ENCODE results near the gene SHISAL1. TPM values are rescaled to one million over a fixed set of nuclear protein-coding genes. Genes with fewer than 3 reads are reported as not detected.

Gene SHISAL1
- total RNA-seq, 1 donor from 2014 or later = 0.08 TPM

DNA sequence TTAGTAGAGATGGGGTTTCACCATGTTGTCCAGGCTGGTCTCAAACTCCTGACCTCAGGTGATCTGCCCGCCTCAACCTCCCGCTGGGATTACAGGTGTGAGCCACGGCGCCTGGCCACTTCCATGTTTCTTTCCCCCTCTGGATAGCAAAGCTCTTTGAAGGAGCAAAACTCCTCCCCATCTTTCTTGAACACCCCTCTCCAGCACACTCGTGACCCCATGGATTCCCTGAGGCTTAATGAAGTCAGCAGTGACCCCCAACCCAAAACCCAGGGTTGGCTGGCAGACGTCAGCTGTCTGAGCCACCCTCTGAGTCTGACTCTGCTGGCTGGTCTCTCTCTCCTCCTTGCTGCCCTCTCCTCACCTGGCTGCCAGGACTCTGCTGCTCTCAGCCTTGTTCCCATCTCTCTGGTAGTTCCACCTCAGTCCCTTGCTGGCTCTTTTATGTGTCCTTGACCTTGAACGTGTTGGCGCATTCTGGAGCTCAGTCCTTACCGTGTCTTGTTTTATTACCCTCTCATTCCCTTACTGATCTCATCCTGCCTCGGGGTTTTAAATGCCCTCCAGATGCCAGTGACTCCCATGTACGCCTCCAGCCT, 87.6 kb downstream of the SHISAL1 start:
- no peak for ATAC-seq

DNA sequence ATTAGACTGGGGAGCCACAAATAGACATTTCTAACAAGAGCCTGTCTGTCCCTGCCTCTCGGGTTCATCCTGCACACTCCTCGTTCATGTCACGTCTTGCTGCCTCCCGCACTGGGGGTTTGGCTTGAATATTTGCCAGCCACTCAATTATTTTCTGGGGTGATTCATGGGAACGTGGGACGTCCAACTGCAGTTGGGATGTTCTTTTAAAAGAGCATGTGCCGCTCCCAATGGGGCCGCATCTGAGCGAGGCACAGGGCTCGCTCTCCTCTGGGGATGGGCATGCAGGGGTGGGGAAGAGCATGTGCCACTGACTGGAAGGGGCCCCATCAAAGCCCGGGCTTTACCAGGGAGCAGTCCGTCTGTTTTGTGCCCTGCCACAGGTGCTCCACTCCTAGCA, 88.6 kb downstream of the SHISAL1 start:
- ATAC-seq = peak; percentile 81

DNA sequence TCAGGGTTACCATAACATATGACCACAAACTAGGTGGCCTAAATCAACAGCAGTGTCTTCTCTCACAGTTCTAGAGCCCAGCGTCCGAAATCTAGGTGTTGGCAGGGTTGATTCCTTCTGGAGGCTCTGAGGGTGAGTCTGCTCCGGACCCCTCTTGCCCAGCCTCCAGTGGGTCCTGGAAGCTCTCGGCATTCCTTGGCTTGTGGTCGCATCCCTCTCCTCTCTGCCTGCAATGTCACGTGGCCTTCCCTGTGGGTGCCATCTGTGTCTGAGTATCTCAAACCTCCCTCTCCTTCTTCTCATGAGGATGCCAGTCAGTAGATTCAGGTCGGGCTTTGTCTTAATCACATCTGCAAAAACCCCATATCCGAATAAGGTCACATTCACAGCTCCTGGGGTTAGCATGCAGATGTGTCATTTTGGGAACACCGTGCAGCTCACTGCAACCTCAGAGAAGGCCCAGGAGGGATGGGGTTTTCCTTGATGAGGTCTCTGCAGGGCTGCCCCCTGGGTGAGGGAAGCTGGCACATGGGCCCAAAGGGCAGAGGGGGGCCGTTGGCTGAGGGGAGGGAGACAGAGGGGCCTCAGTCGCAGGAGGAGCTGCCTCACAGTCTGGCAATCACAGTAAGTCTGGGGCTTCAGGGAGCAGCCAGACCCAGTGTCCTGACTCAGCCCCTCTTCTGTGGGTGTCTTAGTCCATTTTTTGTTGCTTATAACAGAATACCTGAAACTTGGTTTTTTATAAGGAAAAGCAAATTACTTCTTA, 90.9 kb downstream of the SHISAL1 start:
- no peak for ATAC-seq

DNA sequence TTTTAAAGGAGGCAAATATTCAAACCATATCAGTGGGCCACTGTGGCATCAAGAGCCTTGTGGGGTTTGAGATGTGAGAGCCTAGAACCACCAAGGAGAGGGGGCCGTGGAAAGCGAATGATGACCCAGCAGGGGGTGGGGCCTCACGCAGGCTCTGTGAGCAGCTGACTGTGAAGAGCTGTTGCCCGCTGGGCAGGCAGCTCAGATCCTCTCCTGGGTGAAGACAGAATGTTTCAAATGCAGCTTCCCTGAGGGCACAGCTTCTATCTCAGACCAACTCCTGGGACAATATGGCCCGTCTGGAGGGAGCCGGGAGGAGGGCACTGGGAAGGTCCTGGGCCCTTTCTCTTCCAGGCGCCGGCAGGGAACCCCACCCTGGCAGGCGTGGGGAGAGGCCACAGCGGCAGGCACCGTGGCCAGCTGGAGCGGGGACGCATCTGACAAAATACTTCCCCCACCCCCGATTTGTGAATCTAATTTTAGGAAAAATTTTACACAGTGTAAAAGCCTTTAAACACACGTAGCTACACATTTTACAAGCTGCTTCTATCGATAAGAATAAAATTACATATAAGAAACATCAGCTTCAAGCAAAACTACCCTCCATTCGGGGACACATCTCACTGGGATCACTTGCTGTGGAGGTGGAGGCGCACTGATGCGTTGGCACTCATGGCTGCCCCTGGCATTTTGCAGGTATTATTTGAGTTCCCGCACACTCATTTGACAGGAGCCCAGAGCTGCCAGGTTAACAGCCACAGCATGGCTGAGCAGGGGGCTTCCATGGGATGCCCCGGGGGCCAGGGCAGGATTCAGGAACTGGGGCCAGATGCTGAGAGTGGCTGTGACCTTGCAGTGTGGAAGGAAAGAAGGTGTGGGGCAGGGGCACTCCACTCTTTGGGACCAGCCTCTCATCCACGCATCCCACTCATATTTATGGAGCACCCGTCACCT, 91.7 kb downstream of the SHISAL1 start:
- no peak for ATAC-seq

DNA sequence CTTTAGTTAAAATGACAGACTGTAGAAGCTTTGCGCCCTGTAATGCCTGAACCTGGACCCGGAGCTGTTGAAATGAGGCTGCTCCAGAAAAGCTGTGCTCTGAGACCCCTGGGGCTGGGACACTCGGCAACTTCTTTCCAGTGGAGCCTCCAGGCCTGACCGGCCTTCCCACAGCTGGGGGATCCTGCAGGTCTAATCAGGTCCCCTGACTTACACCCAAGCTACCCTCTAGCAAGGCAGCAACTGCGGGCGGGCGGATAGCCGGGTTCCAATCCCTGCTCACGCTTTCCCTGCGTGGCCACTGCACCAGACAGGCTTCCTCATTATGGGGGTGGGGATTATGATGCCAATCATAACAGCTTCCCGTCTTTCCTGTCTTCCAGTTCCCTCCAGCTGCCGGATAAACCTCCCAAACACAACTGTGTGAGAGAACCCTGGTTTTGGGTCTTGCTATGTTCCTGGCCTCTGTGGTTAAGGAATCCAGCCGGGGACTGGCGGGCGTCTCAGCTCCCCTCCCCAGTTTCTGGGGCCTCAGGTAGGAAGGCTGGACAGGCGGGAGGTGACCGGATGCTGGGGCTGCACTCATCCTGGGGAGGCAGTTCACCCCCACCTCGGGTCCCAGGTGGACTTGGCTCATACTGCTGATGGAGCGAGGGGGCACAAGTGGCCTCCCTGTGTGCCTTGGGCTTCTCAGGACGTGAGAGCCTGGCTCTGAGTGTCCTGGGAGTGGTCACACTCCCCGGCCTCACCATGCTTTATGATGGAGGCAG, 93.5 kb downstream of the SHISAL1 start:
- no peak for ATAC-seq

DNA sequence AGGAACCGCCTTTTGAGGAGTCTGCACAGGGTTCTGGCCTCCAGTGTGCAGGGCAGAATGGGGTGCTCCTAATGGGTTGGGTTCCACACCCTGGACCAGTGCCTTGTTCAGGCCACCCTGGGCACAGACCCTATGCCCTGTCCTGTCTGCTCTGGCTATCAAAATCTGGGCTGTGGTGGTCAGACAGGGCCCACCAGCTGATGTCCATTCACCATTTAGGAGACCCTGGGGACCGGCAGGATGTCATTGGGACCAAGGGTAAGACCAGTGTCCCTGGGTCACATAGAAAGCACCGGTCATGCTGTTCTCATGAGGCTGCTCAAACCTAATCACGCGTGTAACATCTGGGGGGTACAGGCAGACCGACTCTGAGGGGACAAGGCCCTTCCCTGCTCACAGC, 94.7 kb downstream of the SHISAL1 start:
- no peak for ATAC-seq

DNA sequence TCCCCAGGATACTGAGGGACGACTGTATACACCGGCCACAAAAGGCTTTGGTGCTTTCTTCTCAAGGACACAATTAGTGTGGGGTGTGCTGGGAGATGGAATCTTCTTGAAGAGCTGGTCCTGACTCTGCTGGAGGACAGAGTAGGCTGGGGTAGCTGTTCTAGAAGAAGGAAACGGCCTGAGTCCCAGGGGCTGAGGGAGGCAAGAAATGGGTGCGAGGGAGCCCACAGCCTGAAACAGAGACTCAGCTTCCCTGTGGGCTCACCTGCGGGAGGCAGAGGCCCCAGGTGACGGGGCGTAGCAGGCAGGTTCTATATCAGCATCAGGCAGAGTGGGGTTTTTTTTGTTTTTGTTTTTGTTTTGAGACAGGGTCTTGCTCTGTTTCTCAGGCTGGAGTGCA, 95.4 kb downstream of the SHISAL1 start:
- no peak for ATAC-seq

DNA sequence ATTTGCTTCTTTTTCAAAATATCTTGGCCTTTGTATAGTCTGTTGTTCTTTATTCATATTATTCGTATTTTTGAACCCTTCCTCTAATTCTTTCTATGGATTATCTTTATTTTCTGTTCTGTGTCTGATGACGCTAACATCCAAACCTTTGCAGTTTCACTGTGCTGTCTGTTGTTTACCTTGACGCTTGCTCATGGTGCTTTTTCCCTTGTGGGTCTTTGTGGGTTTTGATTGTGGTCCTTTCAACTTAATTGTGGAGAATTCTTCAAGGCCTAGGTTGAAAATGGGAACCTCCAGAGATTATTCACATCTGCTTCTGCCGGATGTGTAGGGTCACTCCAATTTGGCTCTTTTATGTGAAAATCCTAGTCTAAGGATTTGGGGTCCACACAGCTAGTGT, 97.5 kb downstream of the SHISAL1 start:
- ATAC-seq = no peak

DNA sequence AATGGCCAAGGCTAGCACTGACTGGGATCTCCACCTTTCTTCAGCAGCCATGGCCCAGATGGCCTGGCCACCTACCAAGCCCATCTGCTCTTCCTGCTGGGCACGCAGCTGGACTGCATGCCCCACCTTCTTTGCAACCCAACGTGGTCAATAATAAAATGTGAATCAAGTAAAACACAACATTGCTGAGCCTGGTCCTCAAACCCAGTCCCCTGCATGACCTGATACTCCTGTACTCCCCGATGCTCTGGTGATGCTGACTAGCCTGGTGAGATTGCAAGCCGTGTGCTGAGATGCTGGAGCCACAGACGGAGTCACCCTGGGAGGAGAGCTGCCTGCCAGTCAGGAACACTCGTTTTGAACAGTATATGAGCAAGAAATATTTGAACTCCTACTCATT, 98.0 kb downstream of the SHISAL1 start:
- ATAC-seq = no peak

DNA sequence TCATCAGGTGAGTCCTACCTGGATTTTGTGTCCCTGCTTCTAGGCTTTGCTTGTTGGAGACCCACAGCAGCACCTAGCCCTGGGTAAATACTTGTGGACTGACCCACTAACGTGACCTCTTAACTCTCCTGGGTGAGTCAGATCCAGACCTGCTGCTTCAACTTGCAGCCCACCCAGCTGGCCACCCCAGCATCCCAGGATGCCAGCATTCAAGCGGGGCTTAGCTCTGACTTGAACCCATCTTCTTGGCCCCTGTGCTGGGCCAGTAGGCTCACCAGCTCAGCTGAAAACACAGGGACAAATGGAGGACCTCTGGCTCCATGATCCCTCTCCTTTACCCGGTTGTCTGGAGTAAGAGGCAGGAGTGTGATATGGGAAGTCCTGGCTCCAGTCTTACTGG, 98.6 kb downstream of the SHISAL1 start:
- ATAC-seq = no peak

DNA sequence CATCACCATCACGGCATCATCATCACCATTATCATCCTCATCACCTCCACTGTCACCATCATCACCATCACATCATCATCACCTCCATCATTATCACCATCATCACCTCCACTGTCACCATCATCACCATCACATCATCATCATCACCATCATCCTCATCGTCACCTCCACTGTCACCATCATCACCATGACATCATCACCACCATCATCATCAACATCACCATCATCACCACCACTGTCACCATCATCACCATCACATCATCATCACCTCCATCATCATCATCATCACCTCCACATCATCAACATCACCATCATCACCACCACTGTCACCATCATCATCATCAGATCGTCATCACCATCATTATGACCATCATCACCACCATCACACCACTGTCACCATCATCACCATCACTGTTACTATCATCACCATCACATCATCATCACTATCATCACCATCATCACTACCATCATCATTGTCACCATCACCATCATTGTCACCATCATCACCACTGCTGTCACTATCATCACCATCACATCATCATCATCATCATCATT, 99.2 kb downstream of the SHISAL1 start:
- ATAC-seq = no peak

DNA sequence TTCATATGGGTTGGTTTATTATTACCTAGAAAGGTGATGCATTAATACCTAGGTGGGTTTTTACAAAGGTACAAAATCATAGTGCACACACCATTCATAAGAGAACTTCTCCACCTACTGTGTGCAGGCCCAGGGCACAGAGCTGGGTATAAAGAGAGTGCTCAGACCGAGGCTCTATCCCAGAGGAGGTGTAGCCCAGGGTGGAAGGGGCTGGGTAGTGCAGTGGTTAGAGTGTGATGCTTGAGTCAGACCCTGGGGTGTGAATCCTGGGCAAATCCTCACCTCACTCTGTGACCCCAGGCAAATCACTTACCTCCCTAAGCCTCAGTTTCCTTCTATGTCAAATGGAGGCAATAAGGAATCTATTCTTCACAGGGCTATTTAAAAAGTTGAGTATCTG, 99.8 kb downstream of the SHISAL1 start:
- ATAC-seq = no peak

DNA sequence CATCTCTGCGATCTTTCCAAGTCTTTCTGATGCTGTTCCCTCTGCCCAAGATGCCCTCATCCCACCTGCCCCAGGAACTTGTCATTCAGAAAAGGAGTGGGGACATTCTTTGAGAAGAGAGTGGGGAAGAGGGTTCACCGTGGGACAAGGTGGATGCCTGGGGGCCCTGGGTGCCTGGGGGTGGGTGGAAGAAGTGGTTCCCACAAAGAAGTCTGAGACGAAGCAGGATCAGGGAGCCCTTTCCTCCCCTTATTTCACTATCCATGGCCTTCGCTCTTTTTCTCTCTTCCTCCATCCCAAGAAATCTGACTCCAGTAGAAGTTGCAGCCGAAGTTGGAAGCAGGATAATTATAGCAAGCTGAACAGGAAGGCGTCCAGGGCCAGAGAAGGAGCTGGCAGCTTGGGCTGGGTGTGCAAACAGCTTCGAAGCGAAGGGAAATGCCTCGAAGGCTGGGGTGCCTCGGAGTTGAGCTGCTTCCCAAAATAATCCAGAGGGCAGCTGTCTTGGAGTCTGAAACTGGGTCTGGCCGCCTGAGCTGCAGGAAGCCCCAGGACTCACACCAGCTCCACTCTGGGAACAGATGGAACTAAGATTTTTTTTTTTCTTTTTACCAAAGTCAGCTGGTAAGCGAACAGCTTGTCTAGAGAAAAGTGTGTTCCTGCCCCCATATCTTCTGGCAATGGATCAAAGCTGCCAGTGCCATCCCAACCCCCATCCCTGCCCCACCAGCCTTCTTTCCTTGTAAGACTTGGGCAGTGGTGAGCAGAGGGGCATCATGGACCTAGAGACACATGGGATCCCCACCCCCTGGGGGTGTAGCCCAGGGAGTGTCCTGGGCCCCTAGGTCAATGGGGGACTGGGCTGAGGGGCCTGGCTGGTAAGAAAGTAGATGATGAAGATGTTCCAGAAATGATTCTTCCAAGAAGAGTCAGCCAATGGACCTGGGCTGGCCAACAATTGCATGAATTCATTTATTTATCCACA, 100.5 kb downstream of the SHISAL1 start:
- no peak for ATAC-seq

DNA sequence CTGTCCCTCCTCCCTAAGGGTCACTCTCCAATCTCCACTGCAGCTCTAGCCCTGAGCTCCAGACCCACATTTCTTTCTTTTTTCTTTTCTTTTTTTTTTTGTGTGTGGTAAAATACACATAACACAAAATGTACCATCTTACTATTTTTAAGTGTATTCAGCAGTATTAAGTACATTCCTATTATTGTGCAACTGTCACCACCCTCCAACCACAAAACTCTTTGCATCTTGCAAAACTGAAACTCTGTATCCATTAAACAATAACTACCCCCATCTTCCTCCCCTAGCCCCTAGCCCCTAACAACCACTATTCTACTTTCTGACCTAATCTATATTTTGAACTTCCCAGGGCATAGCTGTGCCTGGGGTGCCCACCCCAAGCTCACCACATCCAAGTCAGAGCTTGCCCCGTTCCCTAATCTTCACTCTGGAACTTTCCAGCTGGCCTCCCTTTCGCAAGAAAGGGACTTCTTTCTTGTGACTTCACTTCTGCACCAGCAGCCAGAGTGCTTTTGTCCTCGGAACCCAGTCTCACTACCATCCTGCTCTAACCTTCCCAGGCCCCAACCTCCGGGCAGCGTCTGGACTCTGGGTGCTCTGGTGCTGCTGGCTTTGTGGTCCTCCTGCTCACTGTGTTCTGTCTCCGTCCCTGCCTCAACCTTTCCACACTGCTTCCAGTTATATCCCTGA, 101.3 kb downstream of the SHISAL1 start:
- no peak for ATAC-seq

DNA sequence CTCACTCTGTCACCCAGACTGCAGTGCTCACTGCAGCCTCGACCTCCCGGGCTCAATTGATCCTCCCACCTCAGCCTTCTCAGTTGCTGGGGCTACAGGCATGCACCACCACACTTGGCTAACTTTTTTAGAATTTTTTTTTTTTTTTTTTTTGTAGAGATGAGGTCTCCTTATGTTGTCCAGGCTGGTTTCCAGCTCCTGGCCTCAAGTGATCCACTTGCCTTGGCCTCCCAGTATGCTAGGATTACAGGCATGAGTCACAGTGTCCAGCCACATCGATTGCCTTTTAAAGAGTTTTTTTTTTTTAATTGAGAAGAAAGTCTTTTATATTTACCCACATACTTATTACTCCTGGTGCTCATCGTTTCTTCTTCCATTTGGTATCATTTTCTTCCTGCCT, 102.0 kb downstream of the SHISAL1 start:
- no peak for ATAC-seq

DNA sequence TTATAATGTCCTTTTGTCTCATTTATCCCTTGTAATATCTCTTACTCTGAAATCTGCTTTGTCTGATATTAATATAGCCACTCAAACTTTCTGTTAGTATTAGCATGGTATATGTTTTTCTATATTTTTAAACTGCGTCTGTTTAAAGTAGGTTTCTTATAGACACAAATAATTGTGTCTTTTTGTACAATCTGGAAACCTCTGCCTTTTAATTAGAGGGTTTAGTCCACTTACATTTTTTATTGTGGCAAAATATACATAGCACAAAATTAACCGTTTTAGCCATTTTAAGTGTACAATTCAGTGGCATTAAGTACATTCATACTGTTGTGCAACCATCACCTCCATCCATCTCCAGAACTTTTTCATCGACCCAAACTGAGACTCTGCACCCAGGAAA, 103.4 kb downstream of the SHISAL1 start:
- no peak for ATAC-seq

DNA sequence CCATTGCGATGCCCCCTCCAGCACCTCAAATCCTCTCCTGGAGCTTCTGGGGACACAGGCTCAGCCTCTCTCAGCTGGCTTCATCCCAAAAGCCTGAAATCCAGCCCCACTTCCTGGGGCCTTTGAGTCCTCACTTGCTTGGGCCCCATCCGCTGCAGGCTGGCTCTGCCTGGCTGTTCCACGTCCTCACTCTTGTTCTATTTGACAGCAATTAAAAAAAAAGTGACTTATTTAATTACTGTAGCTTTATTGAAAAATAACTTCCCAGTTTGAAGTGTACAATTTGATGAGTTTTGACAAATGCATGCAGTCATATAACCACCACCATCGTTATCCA, 104.8 kb downstream of the SHISAL1 start:
- no peak for ATAC-seq

DNA sequence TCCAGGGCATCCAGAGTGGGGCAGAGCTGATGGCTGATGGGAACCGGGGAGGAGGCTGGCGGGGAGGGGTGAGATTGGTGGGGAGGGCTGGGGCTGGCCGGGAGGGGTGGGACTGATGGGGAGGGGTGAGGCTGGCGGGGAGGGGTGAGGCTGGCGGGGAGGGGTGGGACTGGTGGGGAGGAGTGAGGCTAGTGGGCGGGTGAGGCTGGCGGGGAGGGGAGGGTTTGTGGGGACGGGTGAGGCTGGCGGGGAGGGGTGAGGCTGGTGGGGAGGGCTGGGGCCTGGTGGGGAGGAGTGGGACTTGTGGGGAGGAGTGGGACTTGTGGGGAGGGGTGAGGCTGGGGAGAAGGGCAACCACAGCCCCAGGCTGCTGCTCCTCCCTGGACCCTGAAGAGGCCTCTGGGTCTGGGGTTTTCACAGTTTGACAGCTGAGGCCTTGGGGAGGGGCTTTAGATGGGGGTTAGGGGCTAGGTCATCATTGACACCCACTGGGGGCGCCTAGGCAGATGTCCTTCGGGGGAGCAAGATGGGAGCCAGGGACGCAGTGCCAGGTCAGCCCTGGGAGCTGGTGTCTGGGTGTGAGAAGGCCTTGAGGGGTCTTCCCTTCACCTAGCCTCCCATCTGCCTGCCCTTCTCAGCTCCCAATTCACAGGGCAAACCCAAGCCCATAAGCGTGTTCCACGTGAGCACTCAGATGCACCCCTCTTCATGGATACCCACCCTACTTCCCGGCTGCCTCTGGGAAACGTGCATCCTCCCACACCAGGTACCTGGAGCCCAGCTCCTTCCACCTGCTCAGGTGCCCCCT, 105.4 kb downstream of the SHISAL1 start:
- no peak for ATAC-seq

DNA sequence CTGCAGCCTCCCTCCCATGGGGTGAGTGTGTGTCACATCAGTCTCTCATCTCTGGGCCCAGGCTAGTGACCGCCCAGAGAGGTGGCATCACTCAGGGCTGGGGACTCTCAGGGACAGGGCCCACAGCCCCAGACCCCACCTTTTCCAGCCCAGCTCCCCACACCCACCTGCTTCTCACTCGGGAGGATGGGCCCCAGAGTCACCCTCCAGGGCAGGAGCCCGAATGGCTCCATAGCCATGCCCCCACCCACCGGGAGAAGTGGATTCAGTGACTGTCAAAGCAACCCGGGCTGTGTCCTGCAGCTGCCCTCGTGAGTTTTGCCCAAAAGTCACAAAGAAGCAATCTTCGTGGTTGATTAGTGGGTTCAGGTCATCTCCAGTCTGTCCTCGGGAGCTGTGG, 106.1 kb downstream of the SHISAL1 start:
- ATAC-seq = no peak

DNA sequence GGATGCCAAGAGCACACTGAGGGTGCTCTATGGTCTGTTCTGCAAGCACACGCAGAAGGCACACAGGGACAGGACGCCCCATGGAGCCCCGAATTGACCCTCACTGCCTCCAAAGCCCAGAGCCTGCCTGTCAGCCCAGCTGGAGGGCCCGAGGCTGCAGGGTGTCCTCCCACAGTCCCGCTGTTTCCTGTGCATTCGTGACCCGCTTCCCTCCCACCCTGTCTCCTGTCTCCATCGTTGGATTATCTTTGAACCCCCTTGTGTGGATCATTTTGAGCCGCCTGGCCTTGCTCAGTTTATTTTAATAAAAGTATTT, 106.5 kb downstream of the SHISAL1 start:
- ATAC-seq = no peak

Data from esophagus mucosa (tissue), 1 donor.